Transverse colon (tissue), 4 donors: ENCODE data around the gene FAM83E. TPM values are rescaled to one million over a fixed set of nuclear protein-coding genes. Genes with fewer than 3 reads are reported as not detected.

Experiments
- DNase-seq: peaks from one replicate; pipeline ENCODE4 v3.0.0-alpha.2; 2019
- H3K27ac ChIP-seq, 4 donors: fragments of 200-600 bp; sonication (generic); 2 replicates each; pipeline ENCODE4 v1.5.1; 2016 to 2018; ENCODE audit warnings: inconsistent platforms in 4 of 4
- H3K27me3 ChIP-seq: fragments of 200-600 bp; sonication (generic); 2 replicates; pipeline ENCODE4 v1.5.1; 2017; ENCODE audit warnings: inconsistent platforms
- H3K36me3 ChIP-seq, 4 donors: fragments of 200-600 bp; sonication (generic); 2 replicates each; pipeline ENCODE4 v1.5.1; 2017 to 2019; ENCODE audit warnings: inconsistent platforms in 4 of 4
- H3K4me1 ChIP-seq, 4 donors: fragments of 200-600 bp; sonication (generic); 2 replicates each; pipeline ENCODE4 v1.5.1; 2017 to 2020; ENCODE audit warnings: inconsistent platforms in 4 of 4
- H3K4me3 ChIP-seq, 4 donors: fragments of 200-600 bp; sonication (generic); 1 replicate in 1 of 4; 2 replicates in 3 of 4; pipeline versions ENCODE4 v1.5.1 to v1.6.1; 2017 to 2019; ENCODE audit warnings: inconsistent platforms in 4 of 4
- H3K9me3 ChIP-seq, 2 donors: fragments of 200-600 bp; sonication (generic); 2 replicates each; pipeline ENCODE4 v1.5.1; 2017 to 2019; ENCODE audit warnings: inconsistent platforms in 2 of 2
- EP300 ChIP-seq: sonication (generic); formaldehyde crosslinking; IDR thresholded peaks from one replicate; pipeline ENCODE4 v1.6.1; 2017; ENCODE audit warnings: antibody characterized with exemption, low read depth
- POLR2A ChIP-seq: fragments of 450-650 bp; IDR thresholded peaks from one replicate; pipeline ENCODE4 v1.6.1; 2016; ENCODE audit warnings: antibody characterized with exemption, mild to moderate bottlenecking, moderate library complexity
- POLR2AphosphoS5 ChIP-seq, 3 donors: sonication (generic); formaldehyde crosslinking; IDR thresholded peaks; one replicate each; pipeline ENCODE4 v1.6.1; 2016; ENCODE audit warnings: antibody characterized with exemption in 3 of 3
- WGBS, 2 donors: methylation state at CpG; one replicate each; pipeline ENCODE4 v1.1.5; 2018; ENCODE audit warnings: low coverage in 1 of 2; 5-methylcytosine and 5-hydroxymethylcytosine counted together
- in situ Hi-C, 4 donors: fragments of 200-750 bp; cut with MboI; loops; one replicate each; pipeline versions ENCODE4 v1.15.0 to v1.15.1; 2017; ENCODE audit warnings: low sequenced_read_pairs in 3 of 4, low pct_ligation_motif_present in 1 of 4, low pct_unique_long_range_greater_than_20kb in 1 of 4
- intact Hi-C: fragments of 100-400 bp; cut with DNase I; formaldehyde crosslinking; loops from one replicate; pipeline ENCODE4 v1.15.1; 2023; ENCODE audit warnings: low total_unique reads
- total RNA-seq, 4 donors: library from RNA; depleted of rRNA; stranded (reverse); fragments of >200 nt; gene quantifications; one replicate each; pipeline ENCODE4 v1.1.0, GENCODE V29; 2016
- TF ChIP-seq, protein P1 (sequence below), 5 experiments: fragments of 200-600 bp in 3 of 5; fragments of 450-650 bp in 2 of 5; sonication (generic) in 3 of 5; IDR thresholded peaks; 1 replicate in 2 of 5; 2 replicates in 3 of 5; pipeline ENCODE4 v1.5.1; 2016 to 2017; ENCODE audit warnings: antibody characterized with exemption in 5 of 5, inconsistent platforms in 3 of 5, mild to moderate bottlenecking in 2 of 5, moderate library complexity in 1 of 5

The FAM83E gene
- total RNA-seq, 4 donors from 2014 or later = 97.0 to 746 (median 203) TPM

DNA sequence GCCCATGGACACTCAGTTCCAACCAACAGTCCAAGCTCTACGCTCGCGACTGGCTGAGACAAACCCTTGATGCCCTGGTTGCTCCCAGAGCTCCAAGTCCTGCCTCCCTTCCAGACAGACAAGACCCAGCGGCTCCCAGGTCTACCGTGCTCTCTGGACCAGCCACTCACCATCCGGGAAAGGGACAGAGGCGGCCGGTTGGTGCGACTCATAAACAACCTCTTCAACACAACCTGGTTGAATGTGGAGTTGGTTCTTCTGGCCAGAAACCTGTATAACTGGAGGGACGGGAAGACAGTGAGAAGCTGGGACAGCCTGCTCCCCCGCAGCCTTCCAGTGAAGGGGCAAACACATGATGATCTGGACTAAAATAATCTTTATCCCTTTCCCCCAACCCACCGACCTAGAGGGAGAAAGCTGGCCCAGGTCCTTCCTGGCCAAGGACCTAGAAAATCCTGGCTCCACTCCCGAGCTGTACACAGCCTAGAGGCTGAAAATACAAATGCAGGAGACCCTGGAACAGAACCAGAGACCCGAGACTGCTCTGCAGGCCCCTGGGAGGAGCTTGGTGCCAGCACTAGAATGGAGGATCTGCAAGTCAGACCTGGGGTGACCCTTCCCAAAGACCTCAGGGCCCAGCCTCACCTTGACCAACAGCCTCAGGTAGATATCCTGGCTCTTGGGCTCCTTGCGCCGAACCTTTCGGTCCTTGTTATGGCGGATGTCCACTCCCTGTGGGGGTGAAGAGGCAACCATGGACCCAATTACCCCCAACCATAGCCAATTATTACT, 2.5 kb upstream of the FAM83E start:
- Histone ChIP-seq H3K9me3 (no peaks in the 10 kb centered on the region), H3K36me3 (peaks cover 0 to 19% (median 6%) of the 10 kb centered on the region in 4 donors), H3K27ac (peak overlapping the region; percentile 90 to 97 (median 94)), H3K4me3 (peak overlapping the region in 3 of 4 donors; percentile 56 to 90 (median 73)), H3K4me1 (peaks cover 24 to 49% (median 46%) of the 10 kb centered on the region in 4 donors), H3K27me3 (no peaks in the 10 kb centered on the region)
- WGBS, 2 donors = 41% methylated on average over 17 of the region's 18 CpGs; no CpG with 5 or more reads in 1 of the 2 donors
- DNase-seq = no peak
- in situ Hi-C loops = no loop called here
- intact Hi-C loops = no loop called here
- TF ChIP-seq EP300 = no peak
- TF ChIP-seq, protein P1, sequence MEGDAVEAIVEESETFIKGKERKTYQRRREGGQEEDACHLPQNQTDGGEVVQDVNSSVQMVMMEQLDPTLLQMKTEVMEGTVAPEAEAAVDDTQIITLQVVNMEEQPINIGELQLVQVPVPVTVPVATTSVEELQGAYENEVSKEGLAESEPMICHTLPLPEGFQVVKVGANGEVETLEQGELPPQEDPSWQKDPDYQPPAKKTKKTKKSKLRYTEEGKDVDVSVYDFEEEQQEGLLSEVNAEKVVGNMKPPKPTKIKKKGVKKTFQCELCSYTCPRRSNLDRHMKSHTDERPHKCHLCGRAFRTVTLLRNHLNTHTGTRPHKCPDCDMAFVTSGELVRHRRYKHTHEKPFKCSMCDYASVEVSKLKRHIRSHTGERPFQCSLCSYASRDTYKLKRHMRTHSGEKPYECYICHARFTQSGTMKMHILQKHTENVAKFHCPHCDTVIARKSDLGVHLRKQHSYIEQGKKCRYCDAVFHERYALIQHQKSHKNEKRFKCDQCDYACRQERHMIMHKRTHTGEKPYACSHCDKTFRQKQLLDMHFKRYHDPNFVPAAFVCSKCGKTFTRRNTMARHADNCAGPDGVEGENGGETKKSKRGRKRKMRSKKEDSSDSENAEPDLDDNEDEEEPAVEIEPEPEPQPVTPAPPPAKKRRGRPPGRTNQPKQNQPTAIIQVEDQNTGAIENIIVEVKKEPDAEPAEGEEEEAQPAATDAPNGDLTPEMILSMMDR (IDR thresholded peaks at IDR 0.05) = peak in 1 of 5 experiments; percentile 23

DNA sequence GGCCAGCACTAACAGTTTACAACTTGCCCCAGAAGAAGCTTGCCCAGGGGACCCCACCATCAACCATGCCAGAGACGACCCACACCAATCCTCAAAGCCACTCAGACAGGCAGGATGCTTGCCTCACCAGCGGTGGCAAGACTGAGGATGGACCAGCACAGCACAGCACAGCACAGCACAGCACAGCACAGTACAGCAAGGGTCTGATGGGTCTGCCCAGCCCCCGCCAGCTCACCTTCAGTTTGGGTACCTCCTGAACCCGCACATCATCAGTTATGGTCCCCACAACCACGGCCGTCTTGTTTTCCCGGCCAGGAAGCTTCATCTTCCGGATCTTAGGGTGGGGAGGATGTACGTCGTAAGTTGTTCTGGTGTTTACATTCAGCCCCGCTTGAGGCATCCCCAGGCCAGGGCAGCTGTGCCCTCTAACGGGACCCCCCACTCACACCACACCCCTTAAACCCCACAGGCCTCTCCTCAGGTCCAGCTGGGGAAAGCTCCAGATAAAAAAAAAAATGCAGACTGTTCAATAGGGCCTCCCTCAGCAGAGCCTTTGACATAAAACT, 1.7 kb upstream of the FAM83E start:
- peaks cover 24 to 50% (median 48%) of the 10 kb centered on the region in 4 donors for H3K4me1 ChIP-seq
- 47% methylated on average over 12 of the region's 12 CpGs; no CpG with 5 or more reads in 1 of the 2 donors for WGBS, 2 donors
- in situ Hi-C loops (no loop called here), intact Hi-C loops (no loop called here)
- H3K4me3 ChIP-seq = peak overlapping the region in 1 of 4 donors; percentile 90
- H3K36me3 ChIP-seq = peaks cover 0 to 19% (median 6%) of the 10 kb centered on the region in 4 donors
- no peaks in the 10 kb centered on the region for H3K27me3 ChIP-seq
- DNase-seq = no peak
- H3K27ac ChIP-seq = peak overlapping the region; percentile 90 to 97 (median 94)
- no peak for TF ChIP-seq POLR2A
- TF ChIP-seq EP300 = no peak
- TF ChIP-seq, protein P1 (IDR thresholded peaks at IDR 0.05) = no peak
- TF ChIP-seq POLR2AphosphoS5 (IDR thresholded peaks at IDR 0.05) = no peak
- H3K9me3 ChIP-seq = no peaks in the 10 kb centered on the region

DNA sequence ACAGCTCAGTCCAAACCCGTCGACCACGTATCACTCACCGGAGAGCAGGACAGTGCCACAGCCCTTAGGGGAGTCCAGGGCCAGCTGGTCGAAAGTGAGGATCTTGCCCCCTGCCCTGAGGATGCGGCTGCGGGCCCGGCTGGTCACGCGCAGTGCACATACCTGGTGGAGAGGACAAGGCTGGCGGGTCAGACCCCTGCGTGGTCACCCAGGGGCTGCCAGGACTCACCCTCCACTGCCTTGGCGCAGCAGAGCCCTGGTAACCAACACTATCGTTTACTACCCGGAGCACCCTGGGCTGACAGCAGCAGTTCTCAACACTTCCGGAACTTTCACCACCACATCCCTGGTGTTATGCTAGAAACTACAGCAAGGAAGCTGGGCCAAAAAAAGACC, 1.2 kb upstream of the FAM83E start:
- H3K4me1 ChIP-seq = peaks cover 24 to 50% (median 48%) of the 10 kb centered on the region in 4 donors

More for the DNA sequence above, 1.2 kb upstream of the FAM83E start:
- DNase-seq = no peak
- Histone ChIP-seq H3K27ac (peak overlapping the region; percentile 90 to 97 (median 94)), H3K36me3 (peaks cover 0 to 19% (median 6%) of the 10 kb centered on the region in 4 donors), H3K4me3 (no peak overlapping the region), H3K9me3 (no peaks in the 10 kb centered on the region), H3K27me3 (no peaks in the 10 kb centered on the region)
- in situ Hi-C loops = no loop called here
- intact Hi-C loops = no loop called here
- WGBS, 2 donors = 57% methylated on average over 10 of the region's 16 CpGs; no CpG with 5 or more reads in 1 of the 2 donors
- no peak for TF ChIP-seq POLR2AphosphoS5 (IDR thresholded peaks at IDR 0.05)
- TF ChIP-seq, protein P1 (IDR thresholded peaks at IDR 0.05) = no peak
- TF ChIP-seq POLR2A = no peak
- no peak for TF ChIP-seq EP300
